T-helper 2 cell (primary cell): ENCODE results near the gene PHF23.
A peak's percentile ranks its signal among the peaks of the same experiment; 100 is the strongest.

Source experiments
- DNase-seq, 5 experiments: peaks; one replicate each; pipeline versions ENCODE4 v3.0.0 to v3.0.0-alpha.2; 2012 to 2022

Gene PHF23

DNA sequence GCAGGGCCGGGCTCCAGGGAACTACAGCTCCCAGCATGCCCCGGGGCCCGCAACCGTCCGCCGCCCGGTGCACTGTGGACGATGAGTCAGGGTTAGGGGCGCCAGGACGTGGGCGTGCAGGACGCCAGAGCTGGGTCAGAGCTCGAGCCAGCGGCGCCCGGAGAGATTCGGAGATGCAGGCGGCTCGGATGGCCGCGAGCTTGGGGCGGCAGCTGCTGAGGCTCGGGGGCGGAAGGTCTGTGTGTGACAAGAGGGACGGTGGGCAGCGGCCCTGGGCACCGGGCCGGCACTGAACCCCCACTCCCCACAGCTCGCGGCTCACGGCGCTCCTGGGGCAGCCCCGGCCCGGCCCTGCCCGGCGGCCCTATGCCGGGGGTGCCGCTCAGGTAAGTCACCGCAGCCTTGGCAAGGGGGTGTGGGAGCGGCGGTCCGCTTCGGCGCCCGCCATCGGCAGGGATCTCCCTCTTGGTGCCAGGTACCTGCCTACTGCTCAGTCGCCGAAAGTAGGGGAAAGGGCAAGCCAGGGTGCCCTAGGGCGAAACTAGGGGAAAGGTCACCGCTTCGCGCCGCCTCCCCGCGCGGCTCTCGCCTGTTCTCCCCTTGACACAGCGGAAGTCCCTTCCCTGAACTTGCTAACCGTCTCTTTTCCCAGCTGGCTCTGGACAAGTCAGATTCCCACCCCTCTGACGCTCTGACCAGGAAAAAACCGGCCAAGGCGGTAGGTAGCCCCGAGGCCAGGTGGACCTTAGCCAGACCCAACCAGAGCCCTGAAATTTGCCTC, 19.3 kb downstream of the PHF23 start, which contains the start of the genes ACADVL and DLG4:
ACADVL (plus strand) TSS at position 127 of the 781 bp plus-strand sequence; CDS start at position 174, 47 bp downstream.
DLG4 (minus strand) TSS at position 25 of the 781 bp plus-strand sequence.
- DNase-seq = peak; percentile 52 to 82 (median 63)

DNA sequence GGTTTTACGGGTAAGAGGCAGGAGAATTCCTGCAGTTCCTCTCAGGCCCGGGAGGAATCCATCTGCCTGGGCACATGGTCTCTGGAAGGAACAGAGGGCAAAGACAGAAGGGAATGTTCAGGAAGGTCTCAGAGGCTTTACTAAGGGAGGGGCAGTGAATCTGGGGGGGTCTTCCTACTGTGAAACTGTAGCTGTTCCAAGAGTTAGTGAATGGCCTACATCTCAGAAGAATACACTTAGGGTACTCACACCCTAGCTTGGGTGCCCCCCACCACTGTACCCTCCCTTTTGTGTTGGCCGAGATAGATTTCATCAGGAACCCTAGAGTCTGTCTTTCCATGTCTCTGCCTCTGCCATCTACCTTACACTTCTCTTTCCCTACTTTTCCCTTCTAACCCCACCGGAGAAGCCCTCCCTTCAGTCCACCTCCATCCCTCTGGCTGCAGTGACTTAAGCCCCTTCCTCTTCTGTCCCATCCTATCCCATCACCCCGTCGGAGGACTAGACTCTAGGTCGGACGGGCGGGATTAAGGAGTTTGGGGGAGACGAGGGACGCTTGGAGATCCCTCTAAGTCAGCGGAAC, 19.9 kb downstream of the PHF23 start:
- DNase-seq = no peak

DNA sequence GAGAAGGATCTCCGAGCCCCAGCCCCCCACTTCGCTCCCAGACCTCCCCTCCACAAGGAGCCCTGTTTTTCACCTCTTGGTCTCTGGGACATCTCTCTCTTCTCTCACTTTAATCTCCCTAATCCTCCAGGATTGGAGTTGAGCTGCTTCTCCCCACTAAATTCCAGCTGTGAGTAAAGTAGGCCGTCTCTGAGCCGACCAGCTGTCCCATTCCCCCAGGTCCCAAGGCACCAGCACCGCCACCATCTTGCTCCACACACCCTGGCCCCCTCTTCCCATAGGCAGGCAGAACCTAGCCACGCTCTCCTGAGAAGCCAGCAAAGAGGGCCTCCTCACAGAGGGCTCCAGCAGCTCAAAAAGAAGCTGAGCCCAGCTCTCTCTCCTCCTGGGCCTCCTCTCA, 20.5 kb downstream of the PHF23 start:
- no peak for DNase-seq

DNA sequence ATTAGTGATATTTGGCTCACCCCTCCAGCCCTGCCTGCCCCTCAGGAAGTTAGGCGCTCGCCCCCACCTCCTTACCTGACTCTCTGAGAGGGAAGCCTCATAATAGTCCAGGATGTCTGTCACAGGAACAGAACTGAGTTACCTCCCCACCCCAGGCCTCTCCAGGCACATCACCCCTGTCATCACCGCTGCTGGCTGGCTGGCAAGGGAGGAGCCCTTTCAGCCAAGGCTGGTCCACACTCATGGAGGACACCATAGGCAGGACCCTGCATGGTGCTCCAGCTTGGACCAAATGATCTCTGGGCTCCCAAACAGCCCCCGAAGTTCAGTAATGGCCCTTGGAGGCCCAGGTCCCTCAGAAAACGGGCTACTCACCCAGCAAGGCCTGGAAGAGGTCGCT, 21.1 kb downstream of the PHF23 start:
- no peak for DNase-seq

DNA sequence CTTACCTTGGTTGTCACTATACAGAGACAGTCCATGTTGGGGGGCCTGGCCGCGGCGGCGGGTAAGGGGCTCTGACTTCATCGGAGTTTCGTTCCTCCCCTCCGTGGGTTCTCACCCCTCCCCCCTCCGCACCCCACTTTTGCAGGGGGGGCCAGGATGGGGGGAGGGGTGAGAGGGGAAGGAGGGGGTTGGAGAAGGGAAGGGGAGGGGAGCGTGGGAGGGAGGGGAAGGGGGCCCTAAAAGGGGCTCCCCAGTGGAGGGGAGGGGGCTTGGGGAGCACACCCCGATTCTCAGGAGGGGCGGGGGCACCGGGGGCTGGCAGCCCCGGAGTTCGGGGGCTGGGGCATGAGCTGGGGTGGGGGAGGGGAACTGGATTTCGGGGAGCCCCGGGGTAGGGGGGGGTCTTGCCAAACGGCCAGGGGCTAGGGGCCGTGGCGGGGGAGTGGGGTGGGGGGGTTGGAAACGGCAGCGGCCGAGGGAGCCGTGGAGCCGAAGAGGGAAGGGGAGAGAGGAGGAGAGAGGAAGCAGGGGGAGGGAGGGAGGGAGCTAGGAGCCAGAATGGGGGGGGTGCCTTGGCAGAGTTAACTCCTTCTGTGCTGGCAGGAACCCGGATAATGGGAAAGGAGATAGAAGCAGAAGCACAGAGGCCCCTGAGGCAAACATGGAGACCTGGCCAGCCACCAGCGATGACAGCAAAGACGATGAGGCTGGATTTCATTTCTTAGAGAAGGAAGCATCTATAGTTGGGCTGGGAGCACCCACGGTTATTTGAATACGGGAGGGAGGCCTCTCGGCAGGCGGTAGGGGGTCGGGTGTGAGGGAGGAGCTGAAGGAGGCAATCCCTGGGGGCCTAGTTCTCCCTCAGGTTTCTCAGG, 21.9 kb downstream of the PHF23 start:
- peak in 1 of 5 experiments; percentile 43 for DNase-seq

DNA sequence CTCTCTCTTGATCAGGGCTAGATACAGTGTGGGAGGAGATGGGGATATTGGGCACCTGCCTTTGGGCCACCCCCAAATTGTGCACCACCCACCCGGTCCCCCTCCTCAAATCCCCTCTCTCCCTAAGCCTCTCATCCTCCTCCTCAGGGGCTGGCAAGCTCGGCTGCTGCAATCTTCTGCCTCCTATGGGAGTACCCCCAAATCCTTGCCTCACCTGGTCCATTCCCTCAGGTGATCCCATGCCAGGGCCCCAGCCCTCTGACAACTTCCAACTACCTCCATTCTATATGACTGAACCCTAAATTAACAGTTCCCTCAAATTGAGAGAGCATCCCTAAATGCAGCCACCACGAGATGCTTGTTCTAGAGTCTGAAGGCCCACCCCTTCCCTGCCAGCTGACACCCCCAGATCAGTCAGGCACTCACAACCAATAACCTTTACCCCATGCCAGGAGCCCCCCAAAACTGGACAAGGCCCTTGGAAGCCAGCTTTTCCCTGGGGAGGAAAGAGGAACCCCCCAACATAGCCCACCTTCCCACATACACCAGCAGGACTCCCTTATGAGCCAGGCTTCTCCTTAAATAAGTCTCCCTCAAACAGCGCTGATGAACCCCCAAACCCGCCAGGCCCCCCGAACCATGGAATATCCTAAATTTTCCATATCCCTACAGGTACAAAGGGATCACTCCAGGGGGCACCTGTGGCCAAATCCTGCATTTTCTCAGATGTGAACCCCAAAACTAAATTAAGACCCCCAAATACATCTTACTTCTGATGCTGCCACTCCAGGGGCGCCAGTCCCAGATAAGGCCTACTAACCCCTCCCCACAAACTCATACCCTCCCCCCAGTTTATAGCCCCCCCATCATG, 22.8 kb downstream of the PHF23 start:
- no peak for DNase-seq

DNA sequence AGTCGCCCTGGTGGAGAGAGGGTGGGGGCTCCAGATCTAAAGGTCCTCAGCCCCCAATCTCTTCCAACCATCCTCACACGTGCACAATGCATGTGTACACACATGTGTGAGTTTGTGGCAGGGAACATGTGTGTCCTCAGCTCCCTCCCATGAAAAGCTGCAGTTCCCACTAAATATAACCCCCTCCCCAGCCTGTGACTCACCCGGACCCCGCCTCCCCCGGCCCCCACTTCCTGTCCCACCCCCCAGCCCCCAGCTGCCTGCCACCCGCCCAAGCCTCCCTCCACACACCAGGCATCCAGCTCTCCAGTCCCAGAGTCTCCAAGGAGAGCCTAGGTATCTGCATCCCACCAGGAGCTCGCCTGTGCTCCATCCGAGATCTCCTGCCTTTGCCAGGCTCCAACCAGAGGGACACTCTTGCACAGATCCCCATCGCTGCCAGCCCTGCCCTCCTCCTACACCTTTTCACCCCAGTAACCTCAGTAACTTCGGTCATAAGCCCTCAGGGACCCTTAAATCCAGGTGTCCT, 23.5 kb downstream of the PHF23 start:
- no peak for DNase-seq

DNA sequence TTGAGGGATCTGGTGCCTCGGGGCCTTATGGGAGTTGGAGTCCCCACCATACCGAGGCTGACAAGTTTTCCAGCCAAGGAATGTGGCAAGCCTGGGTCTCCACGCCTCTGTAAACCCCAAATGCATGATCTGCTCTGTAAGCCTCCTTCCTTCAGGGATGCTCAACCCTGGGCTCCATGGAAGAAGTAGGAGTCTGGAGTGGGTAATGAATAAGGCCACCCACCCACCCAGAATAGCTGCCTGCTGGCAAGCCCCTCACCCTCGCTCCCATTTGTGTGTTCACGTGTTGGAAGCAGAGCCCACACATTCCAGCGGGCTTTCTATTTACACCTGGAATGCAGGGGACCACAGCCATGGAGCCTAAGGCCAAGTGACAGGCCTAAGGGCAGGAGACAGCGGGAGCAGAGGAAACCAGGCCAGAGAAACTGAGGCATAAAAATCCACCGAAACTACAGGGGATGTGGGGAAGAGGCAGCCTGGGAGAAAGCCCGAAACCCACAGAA, 24.1 kb downstream of the PHF23 start:
- DNase-seq = no peak

DNA sequence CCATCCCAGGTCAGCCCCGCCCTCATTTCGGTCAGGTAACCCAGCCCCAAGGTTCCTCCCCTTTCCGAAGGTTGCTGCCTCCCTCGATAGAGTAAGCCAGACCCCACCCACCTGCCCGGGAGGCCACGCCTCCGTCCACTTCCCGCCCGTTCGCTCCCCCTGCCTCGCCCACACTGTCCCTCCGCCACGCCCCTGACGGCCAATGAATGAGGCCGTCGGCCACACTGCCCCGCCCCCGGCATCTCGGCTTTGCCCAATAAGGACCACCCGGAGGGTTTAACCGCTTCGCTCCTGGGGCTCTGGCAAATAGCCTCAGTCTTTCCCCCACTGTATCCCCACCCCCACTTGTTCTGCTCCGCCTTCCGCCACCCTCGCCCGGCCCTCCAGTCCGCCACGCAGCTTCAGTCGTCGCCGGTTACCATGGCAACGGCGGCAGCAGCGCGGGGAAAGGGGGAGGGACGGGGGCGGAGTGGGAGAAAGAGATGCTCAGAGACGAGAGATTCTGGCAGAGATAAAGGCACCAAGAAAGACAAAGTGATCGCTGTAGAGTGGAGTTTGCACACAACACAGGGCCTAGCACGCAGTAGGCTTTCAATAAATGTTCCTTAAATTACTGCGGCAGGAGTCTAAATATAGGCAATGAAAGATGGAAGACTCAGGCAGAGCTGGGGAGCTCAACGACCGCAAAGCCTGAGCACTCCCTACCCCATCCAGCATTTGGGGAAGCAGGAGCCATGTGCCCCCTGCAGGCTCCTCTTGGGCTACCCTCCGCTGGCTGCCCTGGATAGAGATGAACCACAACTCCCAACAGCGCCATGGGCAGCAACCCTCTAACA, 24.7 kb downstream of the PHF23 start:
- peak; percentile 98 to 99 (median 99) for DNase-seq

DNA sequence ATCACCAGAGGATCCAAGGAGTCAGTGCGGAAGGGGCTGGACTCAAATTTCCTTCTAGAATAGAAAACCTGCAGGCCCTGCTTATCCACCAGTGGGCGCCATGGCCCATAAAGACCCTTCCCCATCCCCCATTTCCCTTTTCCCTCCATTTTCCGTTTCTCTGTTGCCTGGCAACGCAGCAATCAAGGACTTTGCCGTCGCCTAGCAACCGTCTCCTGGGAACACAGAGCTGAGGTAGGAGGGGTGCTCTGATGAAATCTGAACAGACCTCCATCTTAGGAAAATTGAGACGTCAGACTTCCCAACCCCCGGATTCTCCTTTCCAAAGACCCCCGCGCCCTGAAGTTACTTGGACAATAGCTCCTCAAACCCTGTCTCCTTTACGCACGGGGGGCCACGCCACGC, 25.4 kb downstream of the PHF23 start:
- DNase-seq = peak in 3 of 5 experiments; percentile 40 to 80 (median 74)

DNA sequence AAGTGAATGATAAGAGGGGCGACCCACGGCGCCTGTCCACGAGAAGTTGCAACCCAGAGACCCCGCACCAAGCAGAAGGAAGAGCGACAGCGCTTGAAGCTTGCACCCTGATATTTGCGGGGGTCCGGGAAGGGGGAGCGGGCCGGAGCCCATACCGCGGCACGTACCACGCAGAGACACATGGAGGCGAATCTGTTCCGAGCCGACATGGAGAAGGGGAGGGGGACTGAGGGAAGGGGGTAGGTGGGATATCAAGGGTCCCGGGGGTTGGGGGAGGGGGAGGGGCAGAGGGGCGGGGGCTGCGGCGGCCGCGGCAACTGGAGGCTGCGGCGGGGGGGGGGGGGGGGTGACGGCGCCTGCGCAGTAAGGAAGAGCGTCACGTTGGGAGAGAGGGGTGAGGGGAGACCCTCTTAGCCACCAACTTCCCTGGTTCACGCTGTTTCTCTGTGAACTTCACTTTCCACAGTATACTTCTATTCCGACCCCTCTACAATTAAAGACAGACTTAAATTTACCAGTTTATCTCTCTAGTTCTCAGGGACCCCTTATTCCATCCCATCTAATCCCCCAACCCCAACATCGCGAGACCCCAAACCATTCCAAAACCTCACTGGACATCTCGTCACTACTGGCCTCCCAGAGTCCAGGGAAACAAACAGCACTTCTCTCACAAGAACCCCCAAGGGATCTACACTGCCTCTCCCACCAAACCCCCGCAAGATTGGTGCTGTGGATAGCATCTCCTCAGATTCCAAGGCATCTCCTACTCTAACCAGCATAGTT, 27.6 kb downstream of the PHF23 start:
- no peak for DNase-seq

DNA sequence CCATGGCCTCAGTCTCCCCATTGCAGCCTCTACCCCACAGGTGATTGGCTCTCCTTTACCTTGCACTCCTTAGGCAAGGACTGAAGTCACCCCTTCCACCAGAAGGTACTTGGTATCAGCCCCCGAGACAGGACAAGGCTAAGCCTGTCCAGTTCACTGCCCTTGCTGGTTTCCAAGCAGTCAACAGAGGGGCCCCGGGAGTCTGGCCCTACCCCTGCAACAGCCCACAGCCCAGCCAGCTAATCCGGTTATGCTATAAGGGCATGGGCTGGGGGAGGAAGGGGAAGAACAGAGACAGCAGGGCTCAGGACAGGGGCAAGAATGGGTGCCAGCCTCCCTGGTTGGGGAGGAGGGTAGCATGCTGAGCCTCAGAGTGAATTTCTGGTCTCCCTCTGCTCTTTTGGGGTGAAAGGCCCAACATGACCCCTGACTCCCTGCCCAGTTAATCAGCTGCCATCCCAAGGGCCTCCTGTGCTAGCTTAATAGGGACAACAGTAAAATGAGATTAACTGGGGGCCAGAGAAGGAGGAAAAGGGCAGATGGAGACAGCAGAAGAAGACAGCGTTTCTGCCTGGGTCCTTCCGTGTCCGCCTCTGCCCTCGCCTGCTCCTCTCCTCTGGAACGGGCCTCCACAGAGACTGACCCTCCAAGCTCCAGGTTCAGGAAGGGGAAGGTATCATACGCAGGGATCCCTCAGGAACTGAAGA, 30.4 kb downstream of the PHF23 start:
- DNase-seq = no peak

DNA sequence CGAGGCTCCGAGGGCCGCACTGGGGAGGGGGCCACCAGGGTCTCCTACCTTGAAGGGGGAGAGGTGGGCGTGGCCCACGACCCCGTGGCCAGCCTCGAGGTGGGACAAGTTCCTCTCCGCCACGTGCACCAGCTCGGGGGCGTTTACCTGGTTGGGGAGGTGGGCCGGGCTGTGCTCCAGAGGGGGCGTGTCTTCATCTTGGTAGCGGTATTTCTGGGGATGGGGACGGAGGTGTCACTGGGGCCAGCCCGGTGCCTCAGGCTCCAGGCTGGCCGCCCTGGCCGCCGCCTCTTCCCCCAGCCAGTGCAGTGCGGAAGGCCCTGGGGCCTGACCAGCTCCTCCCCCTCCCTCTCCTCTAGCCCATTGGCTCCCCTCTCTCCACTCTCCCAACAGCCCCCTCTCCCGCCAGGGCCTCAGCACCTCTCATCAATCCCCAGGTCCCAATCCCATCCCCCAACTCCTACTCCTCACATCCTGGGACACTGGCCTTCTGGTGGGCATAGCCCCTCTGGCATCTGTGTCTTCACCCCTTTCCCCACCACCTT, 31.2 kb downstream of the PHF23 start:
- no peak for DNase-seq

DNA sequence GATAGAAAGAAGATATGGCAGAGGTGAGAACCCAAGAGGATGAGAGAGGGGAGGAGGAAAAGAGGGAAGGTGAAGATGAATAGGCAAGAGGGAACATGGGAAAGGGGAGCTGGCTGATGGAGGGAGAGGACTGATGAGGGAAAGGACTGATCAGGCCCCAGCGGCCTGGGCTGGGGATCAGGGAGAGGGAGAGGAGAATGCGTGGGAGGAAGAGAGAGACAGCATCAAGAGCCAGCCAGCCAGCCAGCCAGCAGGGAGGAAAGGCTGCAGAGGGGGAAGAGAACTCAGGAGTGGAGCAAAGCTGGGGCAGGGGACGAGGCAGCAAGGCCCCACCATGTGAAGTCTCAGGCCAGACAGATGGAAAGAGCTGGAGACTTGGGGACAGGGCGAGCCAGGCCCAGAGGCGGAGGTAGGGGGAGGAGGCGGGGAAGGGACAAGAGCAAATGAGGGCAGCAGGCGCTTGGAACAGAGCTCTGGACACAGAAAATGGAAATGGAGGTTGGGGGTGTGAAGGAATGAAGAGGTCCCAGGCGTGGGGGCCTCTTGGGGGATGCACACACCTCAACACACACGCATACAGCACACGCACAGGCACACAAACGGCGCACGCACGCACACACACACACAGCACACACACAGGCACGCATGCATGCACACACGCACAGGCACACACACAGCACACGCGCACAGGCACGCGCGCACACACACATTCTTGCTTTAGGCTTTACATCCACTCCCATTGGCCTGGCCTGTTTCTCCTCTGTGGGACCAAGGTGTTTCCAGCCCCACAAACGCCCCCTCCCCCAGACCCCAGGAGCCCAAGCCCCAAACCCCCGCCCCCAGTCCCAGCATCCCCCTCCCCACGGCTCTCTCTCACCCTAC, 31.9 kb downstream of the PHF23 start:
- DNase-seq = peak in 1 of 5 experiments; percentile 27

DNA sequence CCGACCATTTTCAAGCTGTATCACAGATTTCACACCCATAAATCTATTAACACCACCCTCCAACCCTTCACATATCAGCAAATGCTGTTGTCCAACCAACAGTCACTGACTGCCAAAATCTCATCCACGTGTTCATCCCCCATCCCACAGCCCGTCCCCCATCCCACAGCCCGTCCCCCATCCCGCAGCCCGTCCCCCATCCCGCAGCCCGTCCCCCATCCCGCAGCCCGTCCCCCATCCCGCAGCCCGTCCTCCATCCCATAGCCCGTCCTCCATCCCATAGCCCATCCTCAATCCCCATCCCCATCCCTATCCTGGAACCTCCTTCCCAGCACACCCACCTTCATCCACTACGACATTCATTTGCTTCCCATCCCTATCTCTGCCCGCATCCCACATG, 33.7 kb downstream of the PHF23 start:
- DNase-seq = no peak

DNA sequence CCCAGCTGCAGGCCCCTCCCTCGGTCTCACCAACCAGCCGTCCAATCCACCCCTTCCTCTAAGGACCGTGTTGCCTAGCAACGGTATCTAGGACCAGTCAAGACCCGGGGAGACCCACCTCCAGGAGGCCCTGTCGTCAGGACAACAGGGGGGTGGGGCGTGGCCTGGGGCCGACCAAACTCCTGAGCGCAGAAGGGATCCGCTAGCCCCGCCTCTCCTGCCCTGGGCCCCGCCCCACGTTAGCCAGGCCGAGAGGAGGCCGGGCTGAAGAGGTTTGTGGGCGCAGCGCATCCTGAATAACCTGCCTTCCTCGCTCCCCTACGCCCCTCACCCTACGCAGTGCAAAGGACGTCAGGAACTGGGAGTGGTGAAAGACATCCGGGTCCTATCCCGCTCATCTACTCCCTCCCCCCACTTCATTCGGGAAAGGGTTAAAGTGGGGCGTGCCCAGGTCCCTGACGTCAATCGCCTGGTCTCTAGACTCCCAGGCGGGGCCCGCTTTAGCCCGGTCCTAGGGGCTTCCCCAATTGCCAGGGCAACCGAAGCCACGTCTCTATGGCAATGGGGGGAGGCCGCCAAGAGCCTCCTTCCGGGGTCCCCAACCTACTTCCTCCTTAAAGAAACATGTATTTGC, 34.3 kb downstream of the PHF23 start:
- DNase-seq = peak; percentile 84 to 99 (median 96)

DNA sequence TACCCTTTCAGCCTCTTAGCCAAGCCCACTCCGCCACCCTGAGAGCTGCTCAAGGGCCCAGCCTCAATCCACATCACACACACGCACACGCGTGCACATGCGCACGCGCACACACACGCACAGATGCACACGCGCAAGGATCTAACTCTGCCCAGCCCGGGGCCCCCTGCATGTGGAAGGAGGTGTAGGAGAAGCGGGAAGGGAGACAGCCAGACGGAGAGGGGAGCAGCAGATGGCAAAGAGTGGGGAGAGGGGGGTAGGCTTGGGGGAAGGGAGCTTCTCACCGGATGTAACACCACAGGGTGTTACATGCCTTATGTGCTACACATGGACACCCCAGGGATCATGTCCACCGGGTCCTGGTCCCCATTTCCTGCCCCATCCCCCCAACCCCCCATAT, 34.9 kb downstream of the PHF23 start:
- peak in 1 of 5 experiments; percentile 21 for DNase-seq
